Peyer's patch (tissue), 4 donors: ENCODE measurements around the gene LITAFD.
"Not testable (repeated sequence)": the region's sequence is repeated elsewhere in the genome, so short reads cannot be mapped to it uniquely, and the experiment has no call there.

Source experiments
- POLR2A ChIP-seq, 2 donors: fragments of 450-650 bp; IDR thresholded peaks; one replicate each; pipeline ENCODE4 v1.5.1; 2017; ENCODE audit warnings: antibody characterized with exemption in 2 of 2, mild to moderate bottlenecking in 2 of 2, moderate library complexity in 2 of 2
- TF ChIP-seq, protein P1 (sequence below), 6 experiments: fragments of 450-650 bp in 4 of 6; fragments of 200-600 bp in 2 of 6; sonication (generic) in 1 of 6; IDR thresholded peaks; one replicate each; pipeline ENCODE4 v1.5.1; 2017 to 2019; ENCODE audit warnings: antibody characterized with exemption in 6 of 6, mild to moderate bottlenecking in 3 of 6, moderate library complexity in 1 of 6

DNA sequence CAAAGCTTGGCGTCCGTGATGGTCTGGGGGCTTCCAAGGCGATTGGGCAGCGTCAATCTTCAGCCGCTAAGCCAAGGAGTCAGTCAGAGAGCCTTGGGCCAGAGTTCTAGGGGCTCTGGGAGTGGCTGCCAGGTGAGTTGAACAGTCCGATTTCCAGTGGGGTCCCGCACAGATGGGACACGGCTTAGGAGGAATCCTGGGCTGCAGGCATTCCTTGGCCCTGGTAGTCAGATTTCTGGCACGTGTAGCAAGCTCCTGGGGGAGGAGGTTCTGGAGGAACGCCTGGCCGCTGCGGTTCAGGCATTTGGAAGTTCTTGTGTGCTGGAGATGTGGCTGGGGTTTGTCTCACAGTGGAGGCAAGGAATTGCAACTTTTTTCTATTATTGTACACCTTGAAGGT, 38.9 kb upstream of the LITAFD start:
- TF ChIP-seq, protein P1, sequence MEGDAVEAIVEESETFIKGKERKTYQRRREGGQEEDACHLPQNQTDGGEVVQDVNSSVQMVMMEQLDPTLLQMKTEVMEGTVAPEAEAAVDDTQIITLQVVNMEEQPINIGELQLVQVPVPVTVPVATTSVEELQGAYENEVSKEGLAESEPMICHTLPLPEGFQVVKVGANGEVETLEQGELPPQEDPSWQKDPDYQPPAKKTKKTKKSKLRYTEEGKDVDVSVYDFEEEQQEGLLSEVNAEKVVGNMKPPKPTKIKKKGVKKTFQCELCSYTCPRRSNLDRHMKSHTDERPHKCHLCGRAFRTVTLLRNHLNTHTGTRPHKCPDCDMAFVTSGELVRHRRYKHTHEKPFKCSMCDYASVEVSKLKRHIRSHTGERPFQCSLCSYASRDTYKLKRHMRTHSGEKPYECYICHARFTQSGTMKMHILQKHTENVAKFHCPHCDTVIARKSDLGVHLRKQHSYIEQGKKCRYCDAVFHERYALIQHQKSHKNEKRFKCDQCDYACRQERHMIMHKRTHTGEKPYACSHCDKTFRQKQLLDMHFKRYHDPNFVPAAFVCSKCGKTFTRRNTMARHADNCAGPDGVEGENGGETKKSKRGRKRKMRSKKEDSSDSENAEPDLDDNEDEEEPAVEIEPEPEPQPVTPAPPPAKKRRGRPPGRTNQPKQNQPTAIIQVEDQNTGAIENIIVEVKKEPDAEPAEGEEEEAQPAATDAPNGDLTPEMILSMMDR (IDR thresholded peaks at IDR 0.05): not testable (repeated sequence)
- not testable (repeated sequence) for TF ChIP-seq POLR2A (IDR thresholded peaks at IDR 0.05)
